Fibroblast of lung (primary cell): ENCODE data around the gene CD3G. TPM values are rescaled to one million over a fixed set of nuclear protein-coding genes. Genes with fewer than 3 reads are reported as not detected.

Experiments
- DNase-seq, 2 donors: peaks; one replicate each; pipeline versions ENCODE4 v3.0.0 to v3.0.0-alpha.2; 2010; ENCODE audit warnings: low read depth in 2 of 2
- H2AFZ ChIP-seq: 2 replicates; pipeline ENCODE4 v1.5.1; 2012; ENCODE audit warnings: low read length, control low read depth, inconsistent platforms
- H3K27ac ChIP-seq: 2 replicates; pipeline ENCODE4 v1.5.1; 2011; ENCODE audit warnings: low read length, control low read depth; ENCODE audit not compliant: insufficient read depth
- H3K27me3 ChIP-seq: 2 replicates; pipeline ENCODE4 v1.5.1; 2011; ENCODE audit warnings: mild to moderate bottlenecking, low read length; ENCODE audit not compliant: control insufficient read depth, insufficient read depth
- H3K36me3 ChIP-seq: 2 replicates; pipeline ENCODE4 v1.5.1; 2011; ENCODE audit warnings: low read length; ENCODE audit not compliant: control insufficient read depth, insufficient read depth
- H3K4me1 ChIP-seq: 2 replicates; pipeline ENCODE4 v1.5.1; 2011; ENCODE audit warnings: low read length; ENCODE audit not compliant: control insufficient read depth, insufficient read depth; ENCODE audit errors: extremely low read depth
- H3K4me2 ChIP-seq: 2 replicates; pipeline ENCODE4 v1.5.1; 2011; ENCODE audit warnings: low read length, control low read depth; ENCODE audit not compliant: insufficient read depth; ENCODE audit errors: extremely low read depth
- H3K4me3 ChIP-seq, 4 experiments: fragments of 200-600 bp in 1 of 4; sonication (generic) in 1 of 4; replicated peaks in 1 of 4; 2 replicates each; pipeline ENCODE4 v1.5.1; 2011 to 2016; ENCODE audit warnings: low read length in 4 of 4, low read depth in 3 of 4, mild to moderate bottlenecking in 3 of 4, control low read depth in 2 of 4, inconsistent platforms in 1 of 4, mixed read lengths in 1 of 4; ENCODE audit not compliant: insufficient read depth in 1 of 4; ENCODE audit errors: control extremely low read depth in 1 of 4
- H3K79me2 ChIP-seq: 2 replicates; pipeline ENCODE4 v1.5.1; 2012; ENCODE audit warnings: mild to moderate bottlenecking, low read length, inconsistent platforms; ENCODE audit not compliant: control insufficient read depth, insufficient read depth
- H3K9ac ChIP-seq: 2 replicates; pipeline ENCODE4 v1.5.1; 2011; ENCODE audit warnings: mild to moderate bottlenecking, low read length, control low read depth; ENCODE audit not compliant: insufficient read depth
- H3K9me3 ChIP-seq: 2 replicates; pipeline ENCODE4 v1.5.1; 2012; ENCODE audit warnings: low read depth, low read length; ENCODE audit not compliant: control insufficient read depth, insufficient read depth
- H4K20me1 ChIP-seq: 2 replicates; pipeline ENCODE4 v1.5.1; 2011; ENCODE audit warnings: low read length; ENCODE audit not compliant: control insufficient read depth, insufficient read depth; ENCODE audit errors: extremely low read depth
- EZH2 ChIP-seq: IDR thresholded peaks from 2 replicates; pipeline ENCODE4 v1.5.1; 2012; ENCODE audit warnings: low read length, control low read depth, mild to moderate bottlenecking; ENCODE audit errors: missing control alignments
- polyA plus RNA-seq, 2 donors: library from polyadenylated mRNA; depleted of rRNA in 1 of 2; stranded (reverse) in 1 of 2; unstranded in 1 of 2; fragments of >200 nt; gene quantifications; 2 replicates each; pipeline ENCODE4 v1.2.1, GENCODE V29; 2011 to 2012; ENCODE audit warnings: missing spikeins in 1 of 2
- total RNA-seq: library from RNA; depleted of rRNA; stranded (reverse); fragments of >200 nt; gene quantifications from 2 replicates; pipeline ENCODE4 v1.2.1, GENCODE V29; 2014
- TF ChIP-seq, protein P1 (sequence below), 2 donors: IDR thresholded peaks in 1 of 2; conservative IDR thresholded peaks in 1 of 2; 1 replicate in 1 of 2; 2 replicates in 1 of 2; pipeline ENCODE4 v1.5.1; 2011 to 2012; ENCODE audit warnings: low read length in 2 of 2, control low read depth in 1 of 2, inconsistent platforms in 1 of 2, low read depth in 1 of 2, mild to moderate bottlenecking in 1 of 2

CD3G gene
- total and polyA plus RNA-seq, 2 donors (not counting 1 experiment from before 2014, with no cell fraction given), result not detected

DNA sequence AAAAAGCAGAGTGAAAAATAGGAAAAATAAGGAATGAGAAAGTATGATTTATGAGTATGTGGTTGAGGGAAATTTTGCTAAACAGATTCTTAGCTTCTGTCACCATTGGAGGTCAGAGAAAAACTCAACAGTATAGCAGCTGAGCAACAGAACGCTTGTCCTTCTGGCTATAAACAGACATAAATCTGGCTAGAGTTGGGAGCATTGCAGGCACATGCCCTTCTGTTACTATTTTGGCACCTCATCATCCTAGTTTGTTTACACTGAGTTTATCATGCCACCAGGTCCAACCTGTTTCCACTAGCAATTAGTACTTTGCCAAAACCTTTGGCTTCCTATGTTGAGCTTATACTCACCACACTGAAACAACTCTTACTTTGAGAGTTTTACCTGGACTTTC, 22.1 kb downstream of the CD3G start:
- H3K27me3 ChIP-seq, result no peaks in the 10 kb centered on the region
- H3K4me2 ChIP-seq, result no peak overlapping the region
- TF ChIP-seq, protein P1, sequence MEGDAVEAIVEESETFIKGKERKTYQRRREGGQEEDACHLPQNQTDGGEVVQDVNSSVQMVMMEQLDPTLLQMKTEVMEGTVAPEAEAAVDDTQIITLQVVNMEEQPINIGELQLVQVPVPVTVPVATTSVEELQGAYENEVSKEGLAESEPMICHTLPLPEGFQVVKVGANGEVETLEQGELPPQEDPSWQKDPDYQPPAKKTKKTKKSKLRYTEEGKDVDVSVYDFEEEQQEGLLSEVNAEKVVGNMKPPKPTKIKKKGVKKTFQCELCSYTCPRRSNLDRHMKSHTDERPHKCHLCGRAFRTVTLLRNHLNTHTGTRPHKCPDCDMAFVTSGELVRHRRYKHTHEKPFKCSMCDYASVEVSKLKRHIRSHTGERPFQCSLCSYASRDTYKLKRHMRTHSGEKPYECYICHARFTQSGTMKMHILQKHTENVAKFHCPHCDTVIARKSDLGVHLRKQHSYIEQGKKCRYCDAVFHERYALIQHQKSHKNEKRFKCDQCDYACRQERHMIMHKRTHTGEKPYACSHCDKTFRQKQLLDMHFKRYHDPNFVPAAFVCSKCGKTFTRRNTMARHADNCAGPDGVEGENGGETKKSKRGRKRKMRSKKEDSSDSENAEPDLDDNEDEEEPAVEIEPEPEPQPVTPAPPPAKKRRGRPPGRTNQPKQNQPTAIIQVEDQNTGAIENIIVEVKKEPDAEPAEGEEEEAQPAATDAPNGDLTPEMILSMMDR (conservative IDR thresholded peaks at IDR 0.05 in 1 of 2, IDR thresholded peaks at IDR 0.05 in 1 of 2; ENCODE audit: low read depth in 1 of 2, low read length in 2 of 2), result no peak
- TF ChIP-seq EZH2, result no peak
- H4K20me1 ChIP-seq, result no peaks in the 10 kb centered on the region
- H2AFZ ChIP-seq, result no peak overlapping the region
- no peak overlapping the region for H3K4me3 ChIP-seq
- no peaks in the 10 kb centered on the region for H3K4me1 ChIP-seq
- DNase-seq, result no peak
- peaks cover 4% of the 10 kb centered on the region for H3K36me3 ChIP-seq
- H3K27ac ChIP-seq, result no peak overlapping the region
- no peaks in the 10 kb centered on the region for H3K9me3 ChIP-seq
- peaks cover 22% of the 10 kb centered on the region for H3K79me2 ChIP-seq
- no peak overlapping the region for H3K9ac ChIP-seq

DNA sequence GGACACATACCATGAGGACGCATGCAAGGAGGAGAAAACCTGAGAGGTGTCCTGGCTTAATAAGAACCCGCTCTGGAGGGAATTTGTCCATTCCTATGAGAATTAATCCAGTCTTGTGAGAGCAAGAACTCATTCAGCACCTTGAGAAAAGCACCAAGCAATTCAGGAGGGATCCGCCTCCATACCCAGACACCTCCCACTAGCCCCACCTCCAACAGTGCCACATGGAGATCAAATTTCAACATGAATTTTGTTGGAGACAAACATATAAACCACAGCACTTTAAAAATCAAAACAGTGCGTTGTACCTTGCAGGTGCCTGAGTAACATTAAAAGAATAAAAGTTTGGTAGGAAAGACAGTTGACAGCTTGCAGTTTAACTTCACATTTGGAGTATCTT, 26.6 kb downstream of the CD3G start:
- TF ChIP-seq, protein P1 (conservative IDR thresholded peaks at IDR 0.05 in 1 of 2, IDR thresholded peaks at IDR 0.05 in 1 of 2; ENCODE audit: low read depth in 1 of 2, low read length in 2 of 2), result no peak
- TF ChIP-seq EZH2, result no peak
- no peaks in the 10 kb centered on the region for H3K4me1 ChIP-seq
- H3K4me3 ChIP-seq, result no peak overlapping the region
- H3K9ac ChIP-seq, result no peak overlapping the region
- H3K36me3 ChIP-seq, result peaks cover 6% of the 10 kb centered on the region
- H3K9me3 ChIP-seq, result no peaks in the 10 kb centered on the region
- no peaks in the 10 kb centered on the region for H3K27me3 ChIP-seq
- no peaks in the 10 kb centered on the region for H3K79me2 ChIP-seq
- H3K4me2 ChIP-seq, result no peak overlapping the region
- H2AFZ ChIP-seq, result no peak overlapping the region
- H3K27ac ChIP-seq, result no peak overlapping the region
- H4K20me1 ChIP-seq, result no peaks in the 10 kb centered on the region
- no peak for DNase-seq

DNA sequence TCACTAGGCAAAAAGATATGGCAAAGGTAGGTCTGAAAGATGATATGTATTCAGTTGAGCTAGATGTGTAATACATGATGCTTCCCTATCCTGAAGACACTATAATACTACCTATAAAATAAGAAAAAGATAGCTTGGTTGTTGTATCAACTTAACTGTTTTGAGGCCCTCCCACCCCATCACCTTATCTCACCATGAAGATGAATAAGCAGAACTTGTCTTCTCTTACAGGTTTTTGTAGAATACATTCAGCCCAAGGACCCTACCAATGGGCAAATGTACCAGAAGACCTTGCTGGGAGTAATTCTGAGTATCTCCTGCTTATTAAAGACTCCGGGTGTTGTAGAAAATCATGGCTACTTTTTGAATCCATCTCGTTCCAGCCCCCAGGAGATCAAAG, 29.1 kb downstream of the CD3G start:
- no peaks in the 10 kb centered on the region for H3K9me3 ChIP-seq
- DNase-seq, result no peak
- H3K4me2 ChIP-seq, result no peak overlapping the region
- no peak overlapping the region for H3K9ac ChIP-seq
- TF ChIP-seq EZH2, result no peak
- TF ChIP-seq, protein P1 (conservative IDR thresholded peaks at IDR 0.05 in 1 of 2, IDR thresholded peaks at IDR 0.05 in 1 of 2; ENCODE audit: low read depth in 1 of 2, low read length in 2 of 2), result no peak
- no peak overlapping the region for H3K4me3 ChIP-seq
- H4K20me1 ChIP-seq, result no peaks in the 10 kb centered on the region
- no peaks in the 10 kb centered on the region for H3K4me1 ChIP-seq
- H3K27ac ChIP-seq, result no peak overlapping the region
- peaks cover 3% of the 10 kb centered on the region for H3K36me3 ChIP-seq
- no peaks in the 10 kb centered on the region for H3K79me2 ChIP-seq
- H3K27me3 ChIP-seq, result no peaks in the 10 kb centered on the region
- no peak overlapping the region for H2AFZ ChIP-seq
